ENCODE results near the gene PXMP4.

PXMP4 gene

DNA sequence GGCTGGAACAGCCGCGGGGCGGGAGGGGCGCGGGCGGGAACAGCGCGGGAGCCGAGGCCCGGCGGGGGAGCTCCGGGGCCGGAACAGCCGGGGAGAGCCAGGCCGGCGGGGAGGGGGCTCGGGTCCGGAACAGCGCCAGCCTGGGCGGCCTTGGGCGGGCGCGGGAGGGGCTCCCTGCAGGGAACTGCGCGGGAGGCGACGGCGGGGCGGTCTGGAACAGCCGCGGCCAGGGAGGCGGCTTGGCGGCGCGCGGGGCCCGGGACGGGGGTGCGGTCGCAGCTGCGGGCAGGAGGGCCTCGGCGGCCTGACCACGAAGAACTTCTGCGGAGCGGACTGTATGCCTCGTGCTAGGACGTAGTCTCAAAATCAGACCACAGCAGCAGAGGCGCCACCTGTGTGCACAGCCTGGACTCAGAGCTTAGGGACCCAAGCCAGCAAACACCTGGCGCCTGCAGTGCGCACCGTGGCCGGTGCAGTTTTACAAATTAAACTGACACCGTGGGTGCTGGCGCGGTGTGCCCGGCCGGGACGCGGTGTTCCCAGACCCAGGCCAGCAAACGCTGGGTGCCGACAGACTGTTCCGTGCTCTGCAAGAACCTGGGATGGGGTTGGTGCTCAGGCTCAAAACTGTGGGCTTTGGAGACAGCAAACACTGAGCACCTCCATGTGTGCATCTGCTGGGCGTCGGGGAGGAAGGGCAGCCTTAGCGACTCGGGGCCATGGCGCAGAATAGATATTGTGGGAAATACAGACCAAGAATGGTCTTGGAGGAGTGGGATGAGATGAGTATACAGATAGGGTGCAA lies 12.3 kb upstream of the PXMP4 start (continued):
- no peak for TF ChIP-seq FEZF1 (tag by site-specific recombination; IDR thresholded peaks at IDR 0.05)
- no peak for TF ChIP-seq MZF1 (tag by site-specific recombination; IDR thresholded peaks at IDR 0.05; ENCODE audit: borderline replicate concordance)
- TF ChIP-seq, protein P1, sequence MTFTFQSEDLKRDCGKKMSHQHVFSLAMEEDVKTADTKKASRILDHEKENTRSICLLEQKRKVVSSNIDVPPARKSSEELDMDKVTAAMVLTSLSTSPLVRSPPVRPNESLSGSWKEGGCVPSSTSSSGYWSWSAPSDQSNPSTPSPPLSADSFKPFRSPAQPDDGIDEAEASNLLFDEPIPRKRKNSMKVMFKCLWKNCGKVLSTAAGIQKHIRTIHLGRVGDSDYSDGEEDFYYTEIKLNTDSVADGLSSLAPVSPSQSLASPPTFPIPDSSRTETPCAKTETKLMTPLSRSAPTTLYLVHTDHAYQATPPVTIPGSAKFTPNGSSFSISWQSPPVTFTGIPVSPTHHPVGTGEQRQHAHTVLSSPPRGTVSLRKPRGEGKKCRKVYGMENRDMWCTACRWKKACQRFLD (tag by site-specific recombination; IDR thresholded peaks at IDR 0.05), result no peak
- TF ChIP-seq ZEB2 (tag by site-specific recombination; IDR thresholded peaks at IDR 0.05), result 0 out of 2 replicates have a peak, but pooled peaks have one; percentile 25
- no peak for TF ChIP-seq ZNF121 (tag by site-specific recombination; IDR thresholded peaks at IDR 0.05)
- TF ChIP-seq GLI2 (tag by site-specific recombination; IDR thresholded peaks at IDR 0.05; ENCODE audit: borderline replicate concordance, low read depth), result no peak
- TF ChIP-seq ZNF623 (tag by site-specific recombination; IDR thresholded peaks at IDR 0.05), result no peak
- no peak for TF ChIP-seq ZNF747 (tag by site-specific recombination; IDR thresholded peaks at IDR 0.05)
- no peak for TF ChIP-seq ZNF16 (tag by site-specific recombination; IDR thresholded peaks at IDR 0.05; ENCODE audit: low read depth)
- no peak for TF ChIP-seq BCL11A (tag by site-specific recombination; IDR thresholded peaks at IDR 0.05; ENCODE audit: low read depth)
- TF ChIP-seq ZBTB8A (tag by site-specific recombination; IDR thresholded peaks at IDR 0.05), result peak; percentile 40
- TF ChIP-seq, protein P2, sequence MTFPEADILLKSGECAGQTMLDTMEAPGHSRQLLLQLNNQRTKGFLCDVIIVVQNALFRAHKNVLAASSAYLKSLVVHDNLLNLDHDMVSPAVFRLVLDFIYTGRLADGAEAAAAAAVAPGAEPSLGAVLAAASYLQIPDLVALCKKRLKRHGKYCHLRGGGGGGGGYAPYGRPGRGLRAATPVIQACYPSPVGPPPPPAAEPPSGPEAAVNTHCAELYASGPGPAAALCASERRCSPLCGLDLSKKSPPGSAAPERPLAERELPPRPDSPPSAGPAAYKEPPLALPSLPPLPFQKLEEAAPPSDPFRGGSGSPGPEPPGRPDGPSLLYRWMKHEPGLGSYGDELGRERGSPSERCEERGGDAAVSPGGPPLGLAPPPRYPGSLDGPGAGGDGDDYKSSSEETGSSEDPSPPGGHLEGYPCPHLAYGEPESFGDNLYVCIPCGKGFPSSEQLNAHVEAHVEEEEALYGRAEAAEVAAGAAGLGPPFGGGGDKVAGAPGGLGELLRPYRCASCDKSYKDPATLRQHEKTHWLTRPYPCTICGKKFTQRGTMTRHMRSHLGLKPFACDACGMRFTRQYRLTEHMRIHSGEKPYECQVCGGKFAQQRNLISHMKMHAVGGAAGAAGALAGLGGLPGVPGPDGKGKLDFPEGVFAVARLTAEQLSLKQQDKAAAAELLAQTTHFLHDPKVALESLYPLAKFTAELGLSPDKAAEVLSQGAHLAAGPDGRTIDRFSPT (tag by site-specific recombination; IDR thresholded peaks at IDR 0.05), result no peak
- TF ChIP-seq ZNF23 (tag by site-specific recombination; IDR thresholded peaks at IDR 0.05; ENCODE audit: borderline replicate concordance), result no peak
- TF ChIP-seq MEIS1 (CRISPR knock-in tag; IDR thresholded peaks at IDR 0.05; ENCODE audit: borderline replicate concordance), result no peak
- no peak for TF ChIP-seq ZNF350 (tag by site-specific recombination; IDR thresholded peaks at IDR 0.05)
- TF ChIP-seq ZNF311 (tag by site-specific recombination; IDR thresholded peaks at IDR 0.05; ENCODE audit: borderline replicate concordance), result no peak
- TF ChIP-seq, protein P3, sequence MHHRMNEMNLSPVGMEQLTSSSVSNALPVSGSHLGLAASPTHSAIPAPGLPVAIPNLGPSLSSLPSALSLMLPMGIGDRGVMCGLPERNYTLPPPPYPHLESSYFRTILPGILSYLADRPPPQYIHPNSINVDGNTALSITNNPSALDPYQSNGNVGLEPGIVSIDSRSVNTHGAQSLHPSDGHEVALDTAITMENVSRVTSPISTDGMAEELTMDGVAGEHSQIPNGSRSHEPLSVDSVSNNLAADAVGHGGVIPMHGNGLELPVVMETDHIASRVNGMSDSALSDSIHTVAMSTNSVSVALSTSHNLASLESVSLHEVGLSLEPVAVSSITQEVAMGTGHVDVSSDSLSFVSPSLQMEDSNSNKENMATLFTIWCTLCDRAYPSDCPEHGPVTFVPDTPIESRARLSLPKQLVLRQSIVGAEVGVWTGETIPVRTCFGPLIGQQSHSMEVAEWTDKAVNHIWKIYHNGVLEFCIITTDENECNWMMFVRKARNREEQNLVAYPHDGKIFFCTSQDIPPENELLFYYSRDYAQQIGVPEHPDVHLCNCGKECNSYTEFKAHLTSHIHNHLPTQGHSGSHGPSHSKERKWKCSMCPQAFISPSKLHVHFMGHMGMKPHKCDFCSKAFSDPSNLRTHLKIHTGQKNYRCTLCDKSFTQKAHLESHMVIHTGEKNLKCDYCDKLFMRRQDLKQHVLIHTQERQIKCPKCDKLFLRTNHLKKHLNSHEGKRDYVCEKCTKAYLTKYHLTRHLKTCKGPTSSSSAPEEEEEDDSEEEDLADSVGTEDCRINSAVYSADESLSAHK (tag by site-specific recombination; IDR thresholded peaks at IDR 0.05), result no peak
- no peak for TF ChIP-seq ZNF560 (tag by site-specific recombination; IDR thresholded peaks at IDR 0.05; ENCODE audit: borderline replicate concordance)
- TF ChIP-seq ZNF2 (tag by site-specific recombination; IDR thresholded peaks at IDR 0.05), result 0 out of 2 replicates have a peak, but pooled peaks have one; percentile 55
- TF ChIP-seq HOXC10 (CRISPR knock-in tag; IDR thresholded peaks at IDR 0.05), result peak; percentile 84; the same call in 1 of the 2 replicates
- no peak for TF ChIP-seq ZNF626 (tag by site-specific recombination; IDR thresholded peaks at IDR 0.05)
- no peak for TF ChIP-seq ZNF629 (tag by site-specific recombination; IDR thresholded peaks at IDR 0.05)
- TF ChIP-seq ZNF248 (tag by site-specific recombination; IDR thresholded peaks at IDR 0.05), result no peak
- peak; percentile 56; the same call in 1 of the 2 replicates for TF ChIP-seq ZNF37A (tag by site-specific recombination; IDR thresholded peaks at IDR 0.05)
- TF ChIP-seq ZNF175 (tag by site-specific recombination; IDR thresholded peaks at IDR 0.05), result no peak
- TF ChIP-seq KLF16 (tag by site-specific recombination; IDR thresholded peaks at IDR 0.05), result no peak
- TF ChIP-seq, protein P4, sequence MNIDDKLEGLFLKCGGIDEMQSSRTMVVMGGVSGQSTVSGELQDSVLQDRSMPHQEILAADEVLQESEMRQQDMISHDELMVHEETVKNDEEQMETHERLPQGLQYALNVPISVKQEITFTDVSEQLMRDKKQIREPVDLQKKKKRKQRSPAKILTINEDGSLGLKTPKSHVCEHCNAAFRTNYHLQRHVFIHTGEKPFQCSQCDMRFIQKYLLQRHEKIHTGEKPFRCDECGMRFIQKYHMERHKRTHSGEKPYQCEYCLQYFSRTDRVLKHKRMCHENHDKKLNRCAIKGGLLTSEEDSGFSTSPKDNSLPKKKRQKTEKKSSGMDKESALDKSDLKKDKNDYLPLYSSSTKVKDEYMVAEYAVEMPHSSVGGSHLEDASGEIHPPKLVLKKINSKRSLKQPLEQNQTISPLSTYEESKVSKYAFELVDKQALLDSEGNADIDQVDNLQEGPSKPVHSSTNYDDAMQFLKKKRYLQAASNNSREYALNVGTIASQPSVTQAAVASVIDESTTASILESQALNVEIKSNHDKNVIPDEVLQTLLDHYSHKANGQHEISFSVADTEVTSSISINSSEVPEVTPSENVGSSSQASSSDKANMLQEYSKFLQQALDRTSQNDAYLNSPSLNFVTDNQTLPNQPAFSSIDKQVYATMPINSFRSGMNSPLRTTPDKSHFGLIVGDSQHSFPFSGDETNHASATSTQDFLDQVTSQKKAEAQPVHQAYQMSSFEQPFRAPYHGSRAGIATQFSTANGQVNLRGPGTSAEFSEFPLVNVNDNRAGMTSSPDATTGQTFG (tag by site-specific recombination; IDR thresholded peaks at IDR 0.05; ENCODE audit: borderline replicate concordance), result no peak
- TF ChIP-seq ZNF548 (tag by site-specific recombination; IDR thresholded peaks at IDR 0.05), result no peak
- no peak for TF ChIP-seq ZNF302 (tag by site-specific recombination; IDR thresholded peaks at IDR 0.05; ENCODE audit: low read depth)
- TF ChIP-seq ZNF501 (tag by site-specific recombination; IDR thresholded peaks at IDR 0.05), result no peak
- no peak for TF ChIP-seq ZFP37 (tag by site-specific recombination; IDR thresholded peaks at IDR 0.05)

Measured in HEK293 (cell line).